Breast epithelium (tissue), 4 donors: ENCODE data around the gene TRAPPC8. TPM values are rescaled to one million over a fixed set of nuclear protein-coding genes. Genes with fewer than 3 reads are reported as not detected.

Experiments used
- DNase-seq, 2 donors: peaks; one replicate each; pipeline ENCODE4 v3.0.0-alpha.2; 2019; ENCODE audit warnings: low spot score in 2 of 2
- H3K27ac ChIP-seq, 2 donors: fragments of 200-600 bp; sonication (generic) in 1 of 2; one replicate each; pipeline ENCODE4 v1.5.1; 2016 to 2019; ENCODE audit warnings: mild to moderate bottlenecking in 1 of 2
- H3K27me3 ChIP-seq, 2 donors: fragments of 200-600 bp; sonication (generic) in 1 of 2; one replicate each; pipeline versions ENCODE4 v1.5.1 to v1.6.0; 2017 to 2019; ENCODE audit warnings: control low read depth in 1 of 2, mild to moderate bottlenecking in 1 of 2
- H3K36me3 ChIP-seq: fragments of 200-600 bp; one replicate; pipeline ENCODE4 v1.5.1; 2019
- H3K4me1 ChIP-seq, 2 donors: fragments of 200-600 bp; sonication (generic); one replicate each; pipeline ENCODE4 v1.5.1; 2016 to 2019; ENCODE audit warnings: control low read depth in 1 of 2
- H3K4me3 ChIP-seq, 3 donors: fragments of 200-600 bp; sonication (generic); 1 replicate in 2 of 3; 2 replicates in 1 of 3; pipeline ENCODE4 v1.5.1; 2016 to 2019; ENCODE audit warnings: mild to moderate bottlenecking in 3 of 3, moderate library complexity in 2 of 3
- H3K9me3 ChIP-seq, 2 donors: fragments of 200-600 bp; sonication (generic) in 1 of 2; one replicate each; pipeline ENCODE4 v1.5.1; 2016 to 2019; ENCODE audit warnings: control low read depth in 1 of 2
- POLR2A ChIP-seq: fragments of 450-650 bp; IDR thresholded peaks from one replicate; pipeline ENCODE4 v1.6.1; 2016; ENCODE audit warnings: antibody characterized with exemption, mild to moderate bottlenecking, moderate library complexity
- POLR2AphosphoS5 ChIP-seq, 3 donors: sonication (generic); formaldehyde crosslinking; IDR thresholded peaks; one replicate each; pipeline ENCODE4 v1.6.1; 2017; ENCODE audit warnings: antibody characterized with exemption in 3 of 3
- intact Hi-C: fragments of 100-400 bp; cut with DNase I; formaldehyde crosslinking; loops from one replicate; pipeline ENCODE4 v1.15.1; 2023; ENCODE audit warnings: low total_unique reads
- total RNA-seq, 3 donors: library from RNA; depleted of rRNA; stranded (reverse); fragments of >200 nt; gene quantifications; one replicate each; pipeline ENCODE4 v1.1.0, GENCODE V29; 2016
- TF ChIP-seq, protein P1 (sequence below), 3 donors: fragments of 450-650 bp; IDR thresholded peaks; one replicate each; pipeline ENCODE4 v1.5.1; 2016 to 2017; ENCODE audit warnings: antibody characterized with exemption in 3 of 3, mild to moderate bottlenecking in 3 of 3, moderate library complexity in 3 of 3

The TRAPPC8 gene
- total RNA-seq, 3 donors from 2014 or later = 39.8 to 75.2 (median 49.8) TPM

- Histone ChIP-seq H3K4me3 (no peak overlapping the region), H3K27ac (no peak overlapping the region), H3K36me3 (no peaks in the 10 kb centered on the region), H3K9me3 (no peaks in the 10 kb centered on the region), H3K4me1 (no peaks in the 10 kb centered on the region), H3K27me3 (no peaks in the 10 kb centered on the region)
- TF ChIP-seq, protein P1, sequence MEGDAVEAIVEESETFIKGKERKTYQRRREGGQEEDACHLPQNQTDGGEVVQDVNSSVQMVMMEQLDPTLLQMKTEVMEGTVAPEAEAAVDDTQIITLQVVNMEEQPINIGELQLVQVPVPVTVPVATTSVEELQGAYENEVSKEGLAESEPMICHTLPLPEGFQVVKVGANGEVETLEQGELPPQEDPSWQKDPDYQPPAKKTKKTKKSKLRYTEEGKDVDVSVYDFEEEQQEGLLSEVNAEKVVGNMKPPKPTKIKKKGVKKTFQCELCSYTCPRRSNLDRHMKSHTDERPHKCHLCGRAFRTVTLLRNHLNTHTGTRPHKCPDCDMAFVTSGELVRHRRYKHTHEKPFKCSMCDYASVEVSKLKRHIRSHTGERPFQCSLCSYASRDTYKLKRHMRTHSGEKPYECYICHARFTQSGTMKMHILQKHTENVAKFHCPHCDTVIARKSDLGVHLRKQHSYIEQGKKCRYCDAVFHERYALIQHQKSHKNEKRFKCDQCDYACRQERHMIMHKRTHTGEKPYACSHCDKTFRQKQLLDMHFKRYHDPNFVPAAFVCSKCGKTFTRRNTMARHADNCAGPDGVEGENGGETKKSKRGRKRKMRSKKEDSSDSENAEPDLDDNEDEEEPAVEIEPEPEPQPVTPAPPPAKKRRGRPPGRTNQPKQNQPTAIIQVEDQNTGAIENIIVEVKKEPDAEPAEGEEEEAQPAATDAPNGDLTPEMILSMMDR (IDR thresholded peaks at IDR 0.05) = no peak
- no peak for TF ChIP-seq POLR2A
- intact Hi-C loops = no loop called here
- no peak for DNase-seq
Measured at GRCh38 chr18:31892936-31893335, 50.0 kb downstream of the TRAPPC8 start.

GRCh38 chr18:31891566-31891965 lies 51.4 kb downstream of the TRAPPC8 start:
- TF ChIP-seq POLR2AphosphoS5 (IDR thresholded peaks at IDR 0.05) (no peak), POLR2A (no peak)
- TF ChIP-seq, protein P1 (IDR thresholded peaks at IDR 0.05) = no peak
- H3K27ac ChIP-seq = no peak overlapping the region
- H3K27me3 ChIP-seq = no peaks in the 10 kb centered on the region
- H3K9me3 ChIP-seq = no peaks in the 10 kb centered on the region
- H3K4me3 ChIP-seq = no peak overlapping the region
- intact Hi-C loops = no loop called here
- no peaks in the 10 kb centered on the region for H3K36me3 ChIP-seq
- DNase-seq = no peak
- H3K4me1 ChIP-seq = no peaks in the 10 kb centered on the region

DNA sequence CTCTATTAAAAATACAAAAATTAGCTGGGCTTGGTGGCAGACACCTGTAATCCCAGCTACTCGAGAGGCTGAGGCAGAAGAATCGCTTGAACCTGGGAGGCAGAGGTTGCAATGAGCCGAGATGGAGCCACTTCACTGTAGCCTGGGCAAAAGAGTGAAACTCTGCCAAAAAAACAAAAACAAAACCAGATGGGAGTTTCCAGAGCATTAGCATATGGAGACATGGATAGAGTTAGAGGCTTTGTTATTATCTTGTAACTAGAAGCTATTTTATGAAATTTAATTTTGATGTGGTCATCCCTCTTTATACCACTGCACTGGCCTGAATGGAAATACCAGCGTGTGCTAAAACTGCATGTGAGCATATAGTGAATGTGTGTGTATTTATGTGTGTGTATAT lies 58.9 kb downstream of the TRAPPC8 start:
- TF ChIP-seq, protein P1 (IDR thresholded peaks at IDR 0.05) = no peak
- TF ChIP-seq POLR2A (no peak), POLR2AphosphoS5 (IDR thresholded peaks at IDR 0.05) (no peak)
- peaks cover 0 to 17% of the 10 kb centered on the region in 2 donors for H3K9me3 ChIP-seq
- no peak overlapping the region for H3K4me3 ChIP-seq
- DNase-seq = no peak
- intact Hi-C loops = no loop called here
- H3K27ac ChIP-seq = no peak overlapping the region
- H3K4me1 ChIP-seq = no peaks in the 10 kb centered on the region
- no peaks in the 10 kb centered on the region for H3K36me3 ChIP-seq
- H3K27me3 ChIP-seq = no peaks in the 10 kb centered on the region

GRCh38 chr18:31880186-31880898 lies 62.6 kb downstream of the TRAPPC8 start:
- TF ChIP-seq POLR2A = no peak
- TF ChIP-seq POLR2AphosphoS5 (IDR thresholded peaks at IDR 0.05) = no peak
- TF ChIP-seq, protein P1 (IDR thresholded peaks at IDR 0.05) = no peak
- no peaks in the 10 kb centered on the region for H3K36me3 ChIP-seq
- H3K9me3 ChIP-seq = peaks cover 0 to 17% of the 10 kb centered on the region in 2 donors
- H3K27me3 ChIP-seq = no peaks in the 10 kb centered on the region
- intact Hi-C loops = no loop called here
- no peak overlapping the region for H3K4me3 ChIP-seq
- DNase-seq = no peak
- H3K4me1 ChIP-seq = no peaks in the 10 kb centered on the region
- H3K27ac ChIP-seq = no peak overlapping the region

DNA sequence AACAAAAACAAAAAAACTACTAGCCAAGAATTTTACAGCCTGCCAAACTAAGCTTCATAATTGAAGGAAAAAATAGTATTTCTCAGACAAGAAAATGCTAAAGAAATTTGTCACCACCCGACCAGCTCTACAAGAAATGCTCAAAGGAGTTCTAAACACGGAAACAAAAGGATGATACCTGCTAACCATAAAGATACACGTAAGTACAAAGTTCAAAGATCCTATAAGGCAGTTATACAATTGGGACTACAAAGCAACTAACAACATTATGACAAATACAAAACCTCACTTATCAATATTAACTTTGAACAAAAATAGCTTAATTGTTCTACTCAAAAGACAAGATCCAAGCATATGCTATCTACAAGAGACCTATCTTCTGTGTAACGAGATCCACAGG lies 64.6 kb downstream of the TRAPPC8 start:
- no peak for DNase-seq
- Histone ChIP-seq H3K36me3 (no peaks in the 10 kb centered on the region), H3K27ac (no peak overlapping the region), H3K27me3 (no peaks in the 10 kb centered on the region), H3K4me1 (no peaks in the 10 kb centered on the region), H3K9me3 (peaks cover 0 to 17% of the 10 kb centered on the region in 2 donors), H3K4me3 (no peak overlapping the region)
- TF ChIP-seq, protein P1 (IDR thresholded peaks at IDR 0.05) = no peak
- TF ChIP-seq POLR2A (no peak), POLR2AphosphoS5 (IDR thresholded peaks at IDR 0.05) (no peak)
- intact Hi-C loops = no loop called here
